Suppressor macrophage (primary cell): ENCODE measurements around the gene ERO1A.

Source experiments
- DNase-seq, 4 experiments: peaks; one replicate each; pipeline ENCODE4 v3.0.0-alpha.2; 2020 to 2022

ERO1A gene

DNA sequence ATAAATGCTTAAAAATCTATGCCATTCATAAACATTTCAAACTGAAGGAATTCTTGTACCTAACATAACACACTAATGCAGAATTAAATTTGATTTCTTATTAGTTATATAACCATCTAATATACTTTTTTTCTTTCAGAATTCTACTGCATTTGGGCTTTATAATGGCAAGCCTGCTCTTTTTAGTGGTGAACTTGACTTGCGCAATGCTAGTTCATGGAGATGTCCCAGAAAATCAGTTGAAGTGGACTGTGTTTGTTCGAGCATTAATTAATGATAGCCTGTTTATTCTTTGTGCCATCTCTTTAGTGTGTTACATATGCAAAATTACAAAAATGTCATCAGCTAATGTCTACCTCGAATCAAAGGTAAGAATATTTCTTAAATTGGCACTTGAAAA is 95.4 kb downstream of the ERO1A start:
- DNase-seq = no peak

DNA sequence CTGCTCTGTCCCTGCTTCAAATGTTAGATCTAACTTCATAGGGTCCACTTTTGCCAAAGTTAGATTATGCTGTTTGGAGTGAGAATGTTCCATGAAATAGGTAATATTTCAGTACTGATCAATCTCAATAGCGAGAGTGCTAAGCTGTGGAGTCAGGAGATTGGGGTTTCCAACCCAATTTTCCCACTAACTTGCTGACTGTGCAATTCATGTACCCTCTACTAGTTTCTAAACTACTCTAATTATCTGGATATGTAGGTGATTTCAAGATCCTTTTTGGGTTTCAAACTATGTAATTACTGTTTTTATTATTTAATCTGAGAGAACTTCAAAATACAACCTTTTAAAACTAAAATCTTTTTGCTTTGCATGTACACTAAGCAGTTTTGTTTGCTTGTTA is 96.8 kb downstream of the ERO1A start:
- no peak for DNase-seq

DNA sequence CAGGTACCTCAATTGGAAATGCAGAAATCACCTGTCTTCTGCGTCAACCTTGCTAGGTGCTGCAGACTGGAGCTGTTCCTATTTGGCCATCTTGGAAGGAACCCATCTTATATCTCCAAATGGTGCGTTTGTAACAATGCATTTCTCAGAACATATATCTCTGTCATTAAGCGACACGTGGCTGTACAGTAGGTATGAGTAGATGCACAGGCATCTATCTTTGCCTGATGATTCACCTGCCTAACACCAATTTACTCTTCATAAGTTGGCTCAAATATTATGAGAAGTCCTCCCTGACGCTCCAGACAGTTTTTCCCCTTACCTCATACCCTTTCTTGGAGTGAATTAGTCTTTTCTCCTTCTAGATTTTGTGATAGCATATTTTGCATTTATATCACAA is 98.5 kb downstream of the ERO1A start:
- no peak for DNase-seq

DNA sequence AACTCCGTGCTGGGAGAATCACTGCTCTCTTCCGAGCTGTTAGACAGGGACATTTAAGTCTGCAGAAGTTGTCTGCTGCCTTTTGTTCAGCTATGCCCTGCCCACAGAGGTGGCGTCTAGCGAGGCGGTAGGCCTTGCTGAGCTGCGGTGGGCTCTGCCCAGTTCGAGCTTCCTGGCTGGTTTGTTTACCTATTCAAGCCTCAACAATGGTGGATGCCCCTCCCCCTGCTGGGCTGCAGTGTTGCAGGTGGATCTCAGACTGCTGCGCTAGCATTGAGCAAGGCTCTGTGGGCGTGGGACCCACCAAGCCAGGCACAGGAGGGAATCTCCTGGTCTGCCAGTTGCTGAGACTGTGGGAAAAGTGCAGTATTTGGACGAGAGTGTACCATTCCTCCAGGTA is 99.0 kb downstream of the ERO1A start:
- DNase-seq = no peak

DNA sequence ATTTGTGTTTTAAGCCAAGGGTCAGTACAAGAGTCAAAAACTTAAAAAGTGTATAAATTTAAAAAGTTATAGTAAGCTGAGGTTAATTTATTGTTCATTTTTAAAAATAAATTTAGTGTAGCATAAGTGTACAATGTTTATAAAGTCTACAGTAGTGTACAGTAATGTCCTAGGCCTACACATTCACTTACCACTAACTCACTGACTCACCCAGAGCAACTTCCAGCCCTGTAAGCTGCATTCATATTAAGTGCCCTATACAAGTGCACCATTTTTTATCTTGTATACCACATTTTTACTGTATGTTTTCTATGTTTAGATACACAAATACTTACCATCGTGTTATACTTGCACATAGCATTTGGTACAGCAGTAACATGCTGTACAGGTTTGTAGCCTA is 105.0 kb downstream of the ERO1A start:
- no peak for DNase-seq
